Natural killer cell treated with Interleukin-12 subunit alpha and Interleukin-12 subunit beta and Interleukin-15 and Interleukin-18, amount 100 ng/mL, for 72 hours (primary cell): Measurements from ENCODE around the gene VAV2. TPM values are rescaled to one million over a fixed set of nuclear protein-coding genes. Genes with fewer than 3 reads are reported as not detected.

ENCODE experiments used
- ATAC-seq, 2 donors: fragments of 150-1000 bp; cut with Tn5 transposase in 1 of 2; sonication (Bioruptor Pico), chemical (Tn5 transposase) in 1 of 2; 2 replicates each; pipeline ENCODE4 v1.10.0; 2021
- DNase-seq: peaks from one replicate; pipeline ENCODE4 v3.0.0; 2022; ENCODE audit warnings: low spot score
- H3K27ac Mint-ChIP-seq, 2 donors: 1 replicate in 1 of 2; 2 replicates in 1 of 2; pipeline ENCODE4 v1.8.0; 2022; ENCODE audit warnings: mixed read lengths in 2 of 2, mild to moderate bottlenecking in 1 of 2, moderate library complexity in 1 of 2
- H3K27me3 Mint-ChIP-seq, 2 donors: 1 replicate in 1 of 2; 2 replicates in 1 of 2; pipeline ENCODE4 v1.8.0; 2022; ENCODE audit warnings: mixed read lengths in 2 of 2
- H3K36me3 Mint-ChIP-seq: one replicate; pipeline ENCODE4 v1.8.0; 2022; ENCODE audit warnings: mixed read lengths
- H3K4me1 Mint-ChIP-seq, 2 donors: 1 replicate in 1 of 2; 2 replicates in 1 of 2; pipeline ENCODE4 v1.8.0; 2022; ENCODE audit warnings: low read depth in 2 of 2, mixed read lengths in 2 of 2, mild to moderate bottlenecking in 1 of 2
- H3K4me3 Mint-ChIP-seq: one replicate; pipeline ENCODE4 v1.8.0; 2022; ENCODE audit warnings: mixed read lengths
- H3K9me3 Mint-ChIP-seq: 2 replicates; pipeline ENCODE4 v1.8.0; 2022; ENCODE audit warnings: mixed read lengths
- total RNA-seq, 2 donors: library from RNA; stranded (reverse); gene quantifications; one replicate each; pipeline ENCODE4 v1.2.3, GENCODE V29; 2022

The VAV2 gene
- total RNA-seq, 2 donors from 2014 or later = 1.9 to 6.7 TPM

DNA sequence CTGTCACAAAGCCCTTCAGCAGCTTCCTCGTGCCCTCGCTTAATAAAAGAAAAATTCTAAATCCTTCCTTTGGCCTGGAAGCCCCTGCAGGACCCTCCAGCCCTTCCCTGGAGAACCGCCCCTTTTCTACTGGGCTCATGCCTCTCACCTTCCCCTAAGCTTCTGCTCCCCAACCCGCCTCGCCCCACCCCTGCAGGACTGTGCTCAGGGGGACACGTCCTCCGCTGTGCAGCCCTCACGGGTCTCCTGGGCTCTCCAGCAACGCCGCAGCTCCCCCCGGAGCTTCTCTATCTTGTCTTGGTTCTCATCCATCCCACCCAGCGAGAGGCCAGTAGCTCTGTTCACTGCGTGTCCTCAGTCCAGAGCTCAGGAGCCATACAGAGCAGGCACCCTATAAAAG lies 188.4 kb downstream of the VAV2 start:
- Mint-ChIP-seq H3K4me1 (no peaks in the 10 kb centered on the region), H3K36me3 (no peaks in the 10 kb centered on the region), H3K4me3 (no peak overlapping the region), H3K9me3 (no peaks in the 10 kb centered on the region), H3K27me3 (no peaks in the 10 kb centered on the region), H3K27ac (no peak overlapping the region)
- ATAC-seq = no peak
- no peak for DNase-seq

GRCh38 chr9:133803028-133803585 lies 189.0 kb downstream of the VAV2 start:
- no peak for ATAC-seq
- H3K36me3 Mint-ChIP-seq = no peaks in the 10 kb centered on the region
- H3K4me1 Mint-ChIP-seq = no peaks in the 10 kb centered on the region
- DNase-seq = no peak
- no peak overlapping the region for H3K27ac Mint-ChIP-seq
- no peaks in the 10 kb centered on the region for H3K9me3 Mint-ChIP-seq
- H3K27me3 Mint-ChIP-seq = no peaks in the 10 kb centered on the region
- no peak overlapping the region for H3K4me3 Mint-ChIP-seq

DNA sequence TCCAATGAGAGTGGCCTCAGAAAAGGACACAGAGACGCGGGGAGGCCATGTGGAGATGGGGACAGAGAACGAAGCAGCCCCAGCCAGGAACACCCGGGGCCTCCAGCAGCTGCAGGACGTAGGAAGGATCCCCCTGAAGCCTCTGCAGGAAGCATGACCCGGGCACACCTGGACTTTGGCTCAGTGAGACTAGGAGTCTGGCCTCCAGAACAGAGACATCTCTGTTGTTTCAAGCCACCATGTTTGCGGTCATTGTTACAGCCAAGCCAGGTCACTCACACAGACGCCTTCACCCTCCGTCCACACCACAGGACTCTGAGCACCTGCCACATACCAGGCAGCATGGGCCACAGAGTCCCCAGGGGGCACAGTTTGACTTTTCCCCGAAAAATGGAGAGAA lies 190.4 kb downstream of the VAV2 start:
- Mint-ChIP-seq H3K4me1 (no peaks in the 10 kb centered on the region), H3K27me3 (no peaks in the 10 kb centered on the region), H3K4me3 (no peak overlapping the region), H3K9me3 (no peaks in the 10 kb centered on the region), H3K36me3 (no peaks in the 10 kb centered on the region), H3K27ac (no peak overlapping the region)
- no peak for ATAC-seq
- no peak for DNase-seq

DNA sequence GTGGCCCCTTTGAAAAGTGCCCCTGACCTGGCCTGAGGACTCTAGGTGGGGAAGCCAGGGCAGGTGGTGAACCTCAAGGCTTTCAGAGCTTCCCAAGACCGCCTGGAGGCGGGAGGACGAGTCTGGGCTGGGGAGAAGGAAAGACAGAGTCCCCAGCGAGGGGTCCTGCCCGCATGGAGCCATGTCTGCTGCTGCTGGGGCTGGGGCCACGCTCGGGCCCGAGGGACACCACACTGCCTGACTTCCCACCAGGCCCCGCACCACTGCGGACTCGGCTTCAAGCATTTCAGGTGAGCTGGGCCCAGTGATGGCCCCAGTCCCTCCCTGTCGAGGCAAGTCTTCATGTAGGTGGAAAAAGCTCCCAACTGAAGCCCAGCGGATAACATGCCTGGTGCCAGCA lies 191.9 kb downstream of the VAV2 start:
- no peak for DNase-seq
- H3K27me3 Mint-ChIP-seq = no peaks in the 10 kb centered on the region
- no peaks in the 10 kb centered on the region for H3K9me3 Mint-ChIP-seq
- H3K4me3 Mint-ChIP-seq = no peak overlapping the region
- no peak for ATAC-seq
- no peak overlapping the region for H3K27ac Mint-ChIP-seq
- H3K36me3 Mint-ChIP-seq = no peaks in the 10 kb centered on the region
- H3K4me1 Mint-ChIP-seq = no peaks in the 10 kb centered on the region

DNA sequence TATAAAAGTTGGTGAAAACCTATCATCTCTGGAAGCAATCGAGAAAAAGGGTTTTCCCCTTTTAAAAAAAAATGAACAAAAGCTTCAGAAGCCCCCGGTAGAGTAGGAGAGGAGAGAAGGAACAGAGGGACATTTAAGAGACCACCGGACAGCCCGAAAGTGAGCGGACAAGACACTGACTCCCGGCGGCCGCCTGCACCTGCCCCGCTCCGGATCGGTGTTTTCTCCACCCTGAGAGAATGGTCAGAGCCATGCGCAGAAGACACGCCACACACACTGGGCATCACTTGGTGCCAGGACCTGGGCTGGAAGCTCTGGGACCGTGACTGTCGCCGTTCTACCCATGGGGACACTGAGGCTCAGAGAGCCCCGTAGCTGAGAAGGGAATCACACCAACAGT lies 192.4 kb downstream of the VAV2 start:
- Mint-ChIP-seq H3K27ac (no peak overlapping the region), H3K27me3 (no peaks in the 10 kb centered on the region), H3K4me3 (no peak overlapping the region)

DNA sequence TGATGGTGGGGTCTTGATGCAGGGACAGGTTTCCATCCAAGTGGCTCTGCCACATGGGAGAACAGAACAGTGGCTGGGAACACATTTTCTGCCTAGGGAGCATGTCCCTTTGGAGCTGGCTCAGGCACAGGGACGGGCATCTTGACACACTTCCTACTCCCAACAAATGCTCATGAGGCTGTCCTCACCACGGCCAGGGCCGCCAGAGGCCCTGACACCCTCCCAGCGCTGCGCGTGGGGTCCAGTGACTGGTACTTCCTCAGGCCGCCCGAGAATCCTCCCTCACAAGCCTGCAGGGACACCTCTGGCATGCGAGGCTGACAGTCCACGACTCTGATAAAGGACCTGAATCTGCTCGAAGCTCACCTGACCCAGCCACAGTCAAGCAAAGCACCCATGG lies 193.0 kb downstream of the VAV2 start:
- no peak for DNase-seq
- no peaks in the 10 kb centered on the region for H3K9me3 Mint-ChIP-seq
- H3K27me3 Mint-ChIP-seq = no peaks in the 10 kb centered on the region
- no peaks in the 10 kb centered on the region for H3K4me1 Mint-ChIP-seq
- no peak overlapping the region for H3K27ac Mint-ChIP-seq
- no peak overlapping the region for H3K4me3 Mint-ChIP-seq
- ATAC-seq = no peak
- H3K36me3 Mint-ChIP-seq = no peaks in the 10 kb centered on the region

More for the DNA sequence above, 192.4 kb downstream of the VAV2 start:
- Mint-ChIP-seq H3K36me3 (no peaks in the 10 kb centered on the region), H3K4me1 (no peaks in the 10 kb centered on the region), H3K9me3 (no peaks in the 10 kb centered on the region)
- DNase-seq (no peak), ATAC-seq (no peak)

DNA sequence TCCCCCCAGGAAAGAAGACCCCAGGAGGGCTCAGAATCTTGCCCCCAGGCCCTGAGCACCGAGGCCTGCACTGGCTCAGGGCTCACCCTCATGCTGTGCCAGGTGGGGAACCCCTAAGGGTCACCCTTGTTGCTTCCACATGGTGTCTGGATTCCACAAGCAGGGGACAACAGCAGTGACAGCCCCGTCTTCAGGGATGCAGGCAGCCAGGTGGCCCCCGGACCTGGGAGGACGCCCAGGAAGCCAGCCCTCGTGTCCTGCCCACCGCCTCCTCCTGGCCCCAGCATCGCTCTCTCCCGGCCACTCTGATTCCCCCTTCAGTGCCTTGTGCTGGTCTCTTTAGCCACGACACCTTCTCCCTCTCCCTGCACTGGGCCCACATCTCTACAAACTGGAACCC lies 194.0 kb downstream of the VAV2 start:
- no peak for DNase-seq
- no peaks in the 10 kb centered on the region for H3K9me3 Mint-ChIP-seq
- no peak overlapping the region for H3K27ac Mint-ChIP-seq
- H3K4me3 Mint-ChIP-seq = no peak overlapping the region
- no peaks in the 10 kb centered on the region for H3K36me3 Mint-ChIP-seq
- H3K27me3 Mint-ChIP-seq = no peaks in the 10 kb centered on the region
- H3K4me1 Mint-ChIP-seq = no peaks in the 10 kb centered on the region
- ATAC-seq = no peak

DNA sequence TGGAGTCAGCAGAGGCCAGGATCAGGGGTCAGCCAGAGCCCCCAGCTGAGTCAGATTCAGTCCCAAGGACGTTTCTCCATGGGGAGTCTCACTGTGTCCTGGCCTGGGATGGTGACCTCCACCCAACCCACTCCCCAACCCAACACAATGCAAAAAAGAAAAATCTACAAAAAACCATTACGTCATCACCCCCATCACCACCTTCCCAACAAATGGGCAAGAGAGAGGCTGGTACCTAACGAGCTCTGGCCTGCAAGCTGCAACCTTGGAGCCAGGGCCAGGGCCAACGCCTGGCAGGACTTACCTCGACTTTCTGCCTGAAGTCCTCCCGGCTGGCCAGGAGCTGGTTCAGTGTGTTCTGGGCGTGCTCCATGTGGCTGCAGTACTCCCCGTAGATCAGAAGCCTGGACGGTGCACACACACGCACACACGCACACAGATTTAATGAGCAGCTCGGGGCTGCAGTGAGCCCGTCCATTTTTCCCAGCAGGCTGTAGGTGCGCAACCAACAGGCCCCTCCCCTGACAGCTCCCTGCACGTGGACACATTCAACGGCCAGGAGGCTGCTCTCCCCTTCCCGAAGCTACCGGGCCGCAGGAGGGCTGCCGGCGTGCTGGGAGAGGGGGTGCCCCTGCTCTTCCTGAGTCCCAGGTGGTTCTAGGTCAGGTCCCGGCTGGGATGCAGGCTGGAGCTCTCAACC lies 194.6 kb downstream of the VAV2 start:
- no peaks in the 10 kb centered on the region for H3K36me3 Mint-ChIP-seq
- H3K4me1 Mint-ChIP-seq = peaks cover 0 to 3% of the 10 kb centered on the region in 2 donors
- no peaks in the 10 kb centered on the region for H3K27me3 Mint-ChIP-seq
- no peak overlapping the region for H3K27ac Mint-ChIP-seq
- no peak for DNase-seq
- ATAC-seq = no peak
- no peak overlapping the region for H3K4me3 Mint-ChIP-seq
- no peaks in the 10 kb centered on the region for H3K9me3 Mint-ChIP-seq

DNA sequence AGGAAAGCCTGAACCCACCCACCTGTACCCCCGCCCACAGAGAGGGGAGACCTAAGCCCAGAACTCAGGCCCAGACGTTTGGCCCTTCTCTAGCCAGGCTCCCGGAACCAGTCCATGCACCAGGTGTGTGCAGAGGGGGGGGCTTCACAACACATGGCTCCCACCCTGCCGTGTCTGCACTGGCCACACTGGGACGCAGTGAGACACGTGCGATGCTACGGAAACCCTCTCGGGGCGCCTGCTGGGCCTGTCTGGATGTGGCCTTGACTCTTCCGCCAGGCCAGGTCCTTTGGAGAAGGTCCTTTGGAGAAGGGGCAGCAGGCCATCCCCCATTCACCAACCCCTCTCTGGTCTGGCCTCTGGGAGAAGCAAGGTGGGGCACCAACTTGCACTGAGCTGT lies 195.6 kb downstream of the VAV2 start:
- Mint-ChIP-seq H3K4me1 (peaks cover 6 to 7% of the 10 kb centered on the region in 2 donors), H3K4me3 (no peak overlapping the region), H3K27me3 (peaks cover 0 to 3% of the 10 kb centered on the region in 2 donors), H3K36me3 (no peaks in the 10 kb centered on the region), H3K27ac (no peak overlapping the region), H3K9me3 (no peaks in the 10 kb centered on the region)
- DNase-seq (no peak), ATAC-seq (no peak)

- Mint-ChIP-seq H3K4me3 (no peak overlapping the region), H3K36me3 (no peaks in the 10 kb centered on the region), H3K9me3 (no peaks in the 10 kb centered on the region), H3K27me3 (peaks cover 0 to 3% of the 10 kb centered on the region in 2 donors), H3K27ac (no peak overlapping the region), H3K4me1 (peaks cover 6 to 7% of the 10 kb centered on the region in 2 donors)
- ATAC-seq = no peak
- DNase-seq = no peak
Measured at GRCh38 chr9:133795049-133795448, 197.1 kb downstream of the VAV2 start.

GRCh38 chr9:133794016-133794760 lies 197.9 kb downstream of the VAV2 start:
- Mint-ChIP-seq H3K9me3 (no peaks in the 10 kb centered on the region), H3K27me3 (peaks cover 0 to 3% of the 10 kb centered on the region in 2 donors), H3K4me3 (no peak overlapping the region), H3K4me1 (peaks cover 6 to 7% of the 10 kb centered on the region in 2 donors), H3K27ac (no peak overlapping the region), H3K36me3 (no peaks in the 10 kb centered on the region)
- ATAC-seq = no peak
- DNase-seq = no peak

GRCh38 chr9:133793471-133793870 lies 198.7 kb downstream of the VAV2 start:
- Mint-ChIP-seq H3K4me3 (no peak overlapping the region), H3K4me1 (peaks cover 7 to 8% of the 10 kb centered on the region in 2 donors), H3K27me3 (peaks cover 0 to 6% of the 10 kb centered on the region in 2 donors), H3K27ac (no peak overlapping the region), H3K9me3 (no peaks in the 10 kb centered on the region), H3K36me3 (no peaks in the 10 kb centered on the region)
- ATAC-seq = no peak
- DNase-seq = no peak

DNA sequence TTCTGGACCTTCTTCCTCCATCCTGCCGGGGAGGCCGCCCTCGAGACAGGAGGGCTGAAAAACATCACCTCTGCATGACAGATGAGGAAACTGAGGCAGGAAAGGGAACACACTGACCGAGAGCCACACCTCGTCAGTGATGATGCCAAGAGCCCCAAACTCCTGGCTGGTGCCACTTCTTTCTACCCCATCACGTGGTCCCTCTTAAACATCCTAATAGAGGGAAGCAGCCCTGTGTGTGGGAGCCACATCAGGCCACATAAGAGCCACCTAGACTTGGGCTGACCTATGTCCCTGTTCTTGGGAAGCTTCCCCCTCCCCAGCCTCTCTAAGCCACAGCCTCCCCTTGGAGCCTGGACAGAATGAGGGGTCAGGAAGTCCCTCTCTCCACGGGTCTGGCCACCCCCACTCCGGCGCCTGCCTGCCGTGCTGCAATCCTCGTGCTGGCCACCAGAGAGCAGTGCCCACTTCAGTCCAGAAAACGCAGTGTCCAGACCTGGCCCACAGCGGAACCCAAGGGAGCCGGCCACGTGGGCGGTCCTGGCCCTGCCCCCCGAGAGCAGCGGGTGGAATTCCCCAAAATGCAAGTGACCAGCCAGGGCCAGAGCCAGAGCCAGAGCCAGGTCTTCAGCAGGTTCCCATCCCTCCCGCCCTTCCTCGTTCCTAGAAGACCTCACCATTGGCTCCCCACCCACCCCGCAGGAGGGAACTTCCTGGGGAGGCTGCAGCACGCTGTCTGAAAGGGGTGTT lies 199.2 kb downstream of the VAV2 start:
- ATAC-seq (peak; percentile 76 to 85), DNase-seq (peak; percentile 76)
- no peaks in the 10 kb centered on the region for H3K36me3 Mint-ChIP-seq
- H3K4me1 Mint-ChIP-seq = peaks cover 7 to 8% of the 10 kb centered on the region in 2 donors
- peaks cover 0 to 6% of the 10 kb centered on the region in 2 donors for H3K27me3 Mint-ChIP-seq
- H3K4me3 Mint-ChIP-seq = no peak overlapping the region
- H3K9me3 Mint-ChIP-seq = no peaks in the 10 kb centered on the region
- no peak overlapping the region for H3K27ac Mint-ChIP-seq
